NCI-H1417 treated with DMSO at 0.1 percent for 48 hours (cell line): Measurements from ENCODE around the gene SLC35E1.

Experiments used
- DNase-seq: peaks from one replicate; lab custom pipeline; 2025; lab: John Stamatoyannopoulos, UW

The SLC35E1 gene

DNA sequence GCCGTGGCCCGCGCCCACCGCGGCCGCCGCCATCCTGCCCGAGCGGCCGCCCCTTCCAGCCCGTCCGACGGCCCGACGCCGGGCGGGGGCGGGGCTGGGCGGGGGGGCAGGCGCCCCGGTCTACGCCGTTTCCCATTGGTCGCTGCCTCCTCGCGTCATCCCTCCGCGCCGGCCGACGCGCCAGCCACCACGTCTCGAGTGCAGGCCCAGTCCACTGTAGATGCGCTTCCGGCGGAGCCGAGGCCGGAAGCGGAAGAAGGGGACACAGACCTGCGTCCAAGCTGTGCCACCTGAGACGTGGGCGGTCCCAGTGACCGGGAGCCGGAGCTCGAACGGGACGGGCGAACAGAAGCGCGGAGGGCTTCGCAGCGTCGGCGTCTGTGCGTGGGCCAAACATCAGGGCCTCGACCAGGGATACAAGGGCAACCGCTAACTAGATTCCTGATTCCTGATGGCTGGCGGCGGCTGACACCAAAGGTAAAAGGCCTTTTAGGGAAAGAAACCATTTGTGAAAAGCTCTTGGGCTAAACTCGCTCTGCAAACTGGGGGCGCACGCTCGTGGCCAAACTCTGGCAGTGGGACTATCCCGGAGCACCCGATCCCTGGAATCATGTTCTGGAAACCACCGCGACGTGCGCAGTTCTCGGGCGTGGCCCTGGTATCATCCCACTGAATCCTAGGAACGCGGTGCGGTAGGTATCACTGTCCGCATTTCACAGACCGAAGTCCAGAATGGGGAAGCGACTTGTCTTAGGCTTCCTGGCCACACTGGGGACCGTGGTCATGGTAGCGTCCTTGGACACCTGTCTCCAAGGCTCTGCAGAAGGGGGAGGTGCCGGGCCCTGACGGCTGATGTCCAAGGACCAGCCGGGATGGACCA, at the start of gene SLC35E1:
Gene SLC35E1, minus strand, starts transcription at position 84 of the 880 bp plus-strand sequence. Its CDS starts 51 bp downstream, at position 33.
- DNase-seq: peak; percentile 77

DNA sequence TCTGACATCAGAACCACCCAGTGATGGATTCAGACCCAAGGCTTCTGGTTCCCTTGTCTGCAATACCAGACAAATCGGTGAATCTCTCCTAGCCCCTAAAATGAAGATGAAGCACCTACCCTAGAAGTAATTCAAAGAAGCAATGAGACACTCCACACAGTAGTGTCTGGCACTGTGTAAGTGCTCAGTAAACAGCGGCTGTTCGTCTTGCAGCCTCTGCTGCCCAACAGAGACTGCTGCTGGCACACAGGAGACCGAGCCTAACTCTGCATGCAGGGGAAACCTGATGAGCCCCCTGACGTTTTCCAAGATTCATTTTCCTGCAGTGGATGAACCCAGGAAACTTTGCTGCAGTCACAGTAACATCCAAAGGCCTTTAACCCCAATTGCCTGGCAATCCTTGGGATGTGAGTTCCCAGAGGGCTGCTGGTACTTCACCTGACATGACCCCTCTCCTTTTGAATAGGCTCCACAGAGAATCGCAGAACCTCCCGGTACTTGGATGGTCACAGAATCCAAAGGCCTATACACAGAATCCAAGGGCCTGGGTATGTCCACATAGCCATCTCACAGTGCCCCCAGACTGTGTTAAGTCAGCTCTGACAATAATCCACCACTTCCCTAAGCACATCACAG, 49.1 kb upstream of the SLC35E1 start:
- no peak for DNase-seq

DNA sequence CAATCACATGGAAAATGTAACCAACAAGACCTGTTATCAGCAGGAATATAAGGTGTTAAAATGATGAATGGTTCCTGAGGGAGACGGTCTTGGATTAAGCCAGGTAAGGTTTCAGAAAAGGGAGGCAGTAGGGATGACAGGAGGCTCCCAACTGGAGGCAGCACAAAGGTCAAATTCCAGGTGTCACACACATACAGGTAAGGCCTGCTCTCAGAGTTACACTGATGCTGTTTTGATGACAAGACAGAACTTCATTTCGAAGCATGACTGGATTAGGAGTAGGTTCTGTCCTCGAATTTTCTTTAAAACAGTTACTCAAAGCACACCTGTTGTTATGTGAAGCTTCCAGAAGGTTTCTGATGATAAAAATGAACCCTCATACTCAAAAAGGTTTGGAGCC, 48.4 kb upstream of the SLC35E1 start:
- no peak for DNase-seq

DNA sequence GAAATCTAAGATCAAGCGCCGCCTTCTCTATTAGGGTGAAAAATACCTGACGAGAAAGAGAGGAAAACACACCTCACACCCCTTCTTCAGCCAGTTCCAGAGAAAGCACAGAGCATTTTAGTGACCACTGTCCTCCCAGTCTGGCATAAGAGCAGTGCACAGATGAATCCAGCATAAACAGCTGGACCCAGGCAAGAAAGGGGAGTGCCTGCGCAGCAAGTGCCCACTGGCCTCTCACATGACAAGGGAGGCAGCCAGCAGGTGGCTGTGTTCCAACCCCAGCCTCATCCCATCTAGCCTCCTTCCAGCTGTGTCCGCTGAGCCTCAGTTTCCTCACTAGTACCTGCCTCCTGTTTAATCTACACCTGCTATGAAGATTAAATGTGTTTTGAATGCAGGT, 47.8 kb upstream of the SLC35E1 start:
- DNase-seq: no peak

- no peak for DNase-seq
These were observed 47.2 kb upstream of the SLC35E1 start for GRCh38 chr19:16619457-16619856.

DNA sequence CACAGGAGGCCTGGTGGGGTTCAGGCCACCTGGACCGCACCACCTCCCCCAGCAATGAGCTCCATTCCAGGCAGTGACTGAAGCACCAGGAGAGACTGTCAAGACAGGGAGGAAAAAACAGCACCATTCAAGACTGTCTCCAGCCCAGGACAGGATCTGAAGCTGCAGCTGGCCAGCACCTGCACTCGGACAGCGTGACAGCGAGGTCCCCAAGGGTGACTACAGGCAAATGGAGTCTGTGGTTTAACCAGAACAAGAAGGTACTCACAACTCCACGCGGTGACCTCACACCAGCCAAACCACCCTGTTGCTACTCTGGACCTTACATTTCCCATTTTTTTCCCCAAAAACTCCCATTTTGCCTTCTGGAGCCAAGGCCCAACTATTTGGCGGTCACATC, 46.0 kb upstream of the SLC35E1 start:
- no peak for DNase-seq

GRCh38 chr19:16615808-16616207, 43.6 kb upstream of the SLC35E1 start:
- DNase-seq: no peak

DNA sequence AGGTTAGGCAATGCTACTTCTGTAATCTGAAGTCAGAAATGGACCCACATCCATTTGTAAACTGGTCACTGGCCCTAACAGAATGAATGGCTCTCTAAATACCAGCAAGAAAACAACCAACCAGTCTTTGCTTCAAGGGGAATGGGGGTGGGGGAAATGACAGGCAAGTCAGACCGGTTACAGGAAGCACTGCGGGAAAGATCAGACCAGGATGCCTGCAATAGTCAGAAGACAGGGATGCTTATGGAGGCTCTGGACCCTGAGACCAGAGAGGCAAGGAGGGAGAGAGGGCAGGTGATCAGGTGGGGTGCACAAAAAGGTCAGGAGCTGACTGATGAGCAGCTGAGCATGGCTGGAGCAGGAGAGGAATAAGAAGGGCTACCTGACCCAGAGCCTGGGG, 42.7 kb upstream of the SLC35E1 start:
- no peak for DNase-seq

- DNase-seq: no peak
These were observed 41.6 kb upstream of the SLC35E1 start for GRCh38 chr19:16613841-16614240.

DNA sequence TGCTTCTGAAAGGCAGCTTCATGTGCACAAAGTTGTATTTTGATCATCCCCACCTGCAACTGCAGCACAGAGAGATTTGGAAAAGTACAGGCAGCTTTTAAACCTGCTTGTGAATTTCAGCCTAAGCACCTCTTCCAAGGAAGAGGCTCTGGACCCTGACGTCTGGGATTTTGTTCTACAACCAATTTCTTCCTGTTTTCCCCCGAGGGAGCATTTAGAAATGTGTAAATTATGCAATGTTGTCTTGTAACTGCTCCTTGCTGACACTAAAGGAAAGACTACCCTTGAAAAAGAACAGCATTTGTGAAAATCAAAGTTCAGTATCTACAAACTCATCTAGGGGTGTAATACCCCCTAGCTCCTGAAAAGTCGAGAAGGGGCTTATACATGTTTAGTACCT, 40.4 kb upstream of the SLC35E1 start:
- no peak for DNase-seq

- DNase-seq: no peak
These were observed 38.9 kb upstream of the SLC35E1 start for GRCh38 chr19:16611121-16611520.

DNA sequence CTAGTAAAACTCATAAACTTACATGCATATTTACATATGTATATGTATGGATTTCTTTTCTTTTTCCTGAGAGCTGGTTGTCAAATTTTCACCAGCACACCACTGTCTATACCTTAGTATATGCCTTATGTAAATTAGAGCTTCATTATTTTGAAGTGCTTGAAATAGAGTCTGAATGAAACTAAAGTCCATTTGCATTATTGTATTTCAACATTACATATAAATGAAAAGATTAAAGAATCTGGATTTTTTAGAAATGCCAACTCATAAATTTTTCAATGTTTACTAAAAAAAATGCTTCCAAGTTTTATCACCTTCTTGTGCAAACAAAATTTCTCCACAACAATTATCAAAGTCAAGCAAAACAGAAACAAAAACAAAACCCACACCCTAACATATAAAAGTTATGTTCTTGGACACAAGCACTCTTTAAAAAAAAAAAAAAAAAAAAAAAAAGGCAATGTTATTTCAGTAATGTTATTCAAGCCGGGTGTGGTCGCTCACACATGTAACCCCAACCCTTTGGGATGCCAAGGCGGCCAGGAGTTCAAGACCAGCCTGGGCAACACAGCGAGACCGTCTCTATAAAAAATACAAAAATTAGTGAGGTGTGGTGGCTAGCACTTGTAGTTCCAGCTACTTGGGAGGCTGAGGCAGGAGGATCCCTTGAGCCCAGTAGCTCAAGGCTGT, 37.4 kb upstream of the SLC35E1 start:
- DNase-seq: no peak

GRCh38 chr19:16608290-16608739, 36.1 kb upstream of the SLC35E1 start:
- no peak for DNase-seq

DNA sequence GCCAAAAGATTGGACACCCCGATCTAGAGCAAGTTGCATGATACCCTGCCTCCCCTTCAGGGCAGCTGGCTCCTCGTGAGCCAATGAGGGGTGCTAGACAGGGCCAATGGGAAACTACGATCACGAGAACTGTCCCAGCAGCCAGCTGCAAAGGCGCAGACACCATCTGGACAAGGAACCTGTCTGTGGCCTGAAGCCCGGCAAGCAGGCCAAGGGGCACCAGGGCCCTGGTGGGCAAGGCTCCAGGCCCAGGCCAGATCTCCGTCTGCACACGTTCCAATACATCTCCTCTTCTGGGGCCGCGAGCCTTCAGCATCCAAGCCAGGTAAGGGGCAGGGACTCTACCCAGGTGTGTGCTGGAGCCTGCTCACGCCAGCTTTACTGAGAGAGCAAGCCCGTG, 35.6 kb upstream of the SLC35E1 start:
- no peak for DNase-seq

DNA sequence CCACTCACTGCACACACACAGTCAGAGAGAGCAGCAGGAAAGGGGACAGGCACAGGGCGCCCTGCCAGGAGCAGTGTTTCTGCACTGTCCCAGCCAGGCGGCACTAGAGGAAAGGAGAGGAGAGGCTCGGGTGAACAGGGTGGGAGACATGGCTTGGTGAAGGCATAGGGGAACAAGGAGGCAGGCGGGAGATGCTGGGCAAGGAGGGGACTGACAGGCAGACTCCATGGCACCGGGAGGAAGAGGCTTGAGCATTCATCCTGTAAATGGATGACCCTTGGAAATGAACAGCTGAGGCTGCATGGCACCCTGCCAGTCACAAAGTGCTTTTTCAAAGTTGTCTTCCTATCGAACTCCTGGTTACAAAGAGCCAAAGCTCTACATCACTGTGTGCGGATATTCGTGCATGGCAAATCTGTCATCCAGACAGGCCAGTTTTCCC, 33.4 kb upstream of the SLC35E1 start:
- no peak for DNase-seq

DNA sequence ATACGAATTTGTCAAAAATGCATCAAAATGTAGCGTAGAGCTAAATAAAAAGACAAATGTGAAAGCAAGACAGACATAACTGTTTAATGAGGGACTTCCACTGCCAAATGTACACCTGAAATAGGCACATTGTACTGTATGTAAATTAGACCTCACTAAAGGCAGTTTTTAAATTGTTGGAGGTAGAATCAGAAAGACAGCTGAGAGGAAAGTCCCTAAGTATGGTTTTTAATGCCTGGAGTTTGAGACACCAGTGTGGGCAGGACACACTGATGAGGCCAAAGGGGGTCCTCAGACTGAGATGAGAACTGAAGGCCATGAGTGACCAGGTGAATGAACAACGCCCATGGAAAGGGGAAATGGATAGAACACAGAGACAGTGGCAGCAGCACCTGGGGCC, 32.9 kb upstream of the SLC35E1 start:
- DNase-seq: no peak

DNA sequence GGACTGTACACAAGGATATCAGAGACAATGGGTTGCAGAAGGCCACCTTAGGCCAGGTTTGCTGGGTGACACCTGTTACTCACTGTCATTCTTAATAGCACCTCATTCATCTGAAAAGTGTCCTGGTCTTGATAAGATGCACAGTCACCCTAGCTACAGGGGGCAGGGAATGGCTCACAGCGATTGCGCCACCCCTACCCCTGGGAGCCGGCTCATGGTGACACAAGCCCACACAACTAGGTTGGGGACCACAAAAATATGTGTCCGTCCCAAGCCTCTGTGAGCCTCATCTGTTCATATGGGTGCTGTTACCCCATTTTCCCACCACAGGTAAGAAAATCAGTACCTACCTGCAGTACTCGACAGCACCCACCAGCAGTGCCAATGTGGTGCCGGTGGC, 32.4 kb upstream of the SLC35E1 start:
- DNase-seq: no peak

- DNase-seq: no peak
These were observed 30.9 kb upstream of the SLC35E1 start for GRCh38 chr19:16603090-16603489.

DNA sequence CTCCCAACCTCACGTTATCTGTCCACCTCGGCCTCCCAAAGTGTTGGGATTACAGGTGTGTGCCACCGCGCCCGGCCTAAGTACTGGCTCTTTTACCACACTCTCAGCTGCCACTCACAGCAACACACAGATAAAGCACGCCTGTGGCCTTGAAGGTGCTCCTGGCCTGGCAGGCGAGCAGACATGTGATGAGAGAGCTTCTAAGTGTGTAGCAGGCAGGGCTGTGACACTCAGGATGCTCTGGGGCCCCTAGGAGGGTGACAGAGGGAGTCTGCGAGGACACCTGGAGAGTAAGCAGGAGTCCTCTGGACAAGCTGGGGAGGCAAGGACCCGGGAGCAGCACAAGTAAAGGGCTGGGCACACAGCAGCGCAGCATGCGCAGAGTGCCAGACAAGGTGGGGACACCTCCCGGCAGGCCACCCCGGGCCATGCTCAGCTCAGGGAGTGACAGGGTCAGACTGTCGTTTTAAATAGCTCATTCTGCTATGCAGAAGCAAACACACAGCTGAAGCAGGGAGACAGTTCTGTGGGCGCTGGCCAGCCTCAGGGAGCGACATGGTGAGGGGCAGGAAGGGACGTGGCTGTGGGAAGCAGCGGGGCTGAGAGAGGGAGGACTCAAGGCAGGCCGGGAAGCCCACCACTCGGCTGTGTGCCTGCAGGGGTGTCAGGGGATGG, 29.3 kb upstream of the SLC35E1 start:
- no peak for DNase-seq

GRCh38 chr19:16600824-16601223, 28.6 kb upstream of the SLC35E1 start:
- DNase-seq: no peak

- DNase-seq: no peak
These were observed 27.6 kb upstream of the SLC35E1 start for GRCh38 chr19:16599655-16600346.

DNA sequence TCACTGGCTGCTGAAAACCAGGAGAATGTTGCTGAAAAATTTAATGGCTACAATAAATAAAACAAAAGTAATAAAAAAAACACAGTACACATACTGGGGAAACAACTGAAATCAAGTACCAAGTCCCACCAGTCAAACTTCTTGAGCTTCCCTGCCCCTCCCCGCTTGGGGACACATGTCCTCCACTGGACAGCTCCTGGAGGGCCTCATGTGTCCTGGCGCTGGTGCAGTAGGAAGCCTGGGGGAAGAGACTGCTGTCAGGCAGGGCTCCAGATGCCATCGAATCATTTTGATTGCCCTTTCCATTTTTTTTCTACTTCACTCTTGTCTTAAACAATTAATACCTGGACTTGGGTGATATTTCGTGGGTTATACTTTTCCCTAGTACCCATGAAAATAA, 26.6 kb upstream of the SLC35E1 start:
- DNase-seq: no peak
